B cell (primary cell): ENCODE data around the gene WASF2. TPM values are rescaled to one million over a fixed set of nuclear protein-coding genes. Genes with fewer than 3 reads are reported as not detected.

Source experiments
- ATAC-seq: fragments of 200-7000 bp; cut with Tn5 transposase; one replicate; pipeline ENCODE4 v1.10.0; 2021; ENCODE audit warnings: low read depth, mild to moderate bottlenecking, moderate number of reproducible peaks, moderate library complexity
- CTCF ChIA-PET: fragments of 350-600 bp; sonication (Branson Sonifier 250); formaldehyde crosslinking; loops from one replicate; lab custom pipeline; 2021; ENCODE audit warnings: antibody characterized with exemption, inconsistent platforms; lab: Charles Lee
- POLR2A ChIA-PET: fragments of 350-600 bp; sonication (Branson Sonifier 250); formaldehyde crosslinking; loops from one replicate; lab custom pipeline; 2021; ENCODE audit warnings: antibody characterized with exemption; lab: Charles Lee
- DNase-seq: peaks from one replicate; pipeline ENCODE4 v3.0.0; 2013
- H2AFZ ChIP-seq: 2 replicates; pipeline ENCODE4 v1.6.1; 2012; ENCODE audit warnings: mild to moderate bottlenecking, low read depth, low read length; ENCODE audit not compliant: insufficient read depth, poor library complexity, severe bottlenecking
- H3K27ac ChIP-seq, 2 donors: 1 replicate in 1 of 2; 2 replicates in 1 of 2; pipeline ENCODE4 v1.5.1; 2012 to 2013; ENCODE audit warnings: low read length in 2 of 2, mild to moderate bottlenecking in 2 of 2, moderate library complexity in 1 of 2
- H3K27me3 ChIP-seq, 4 experiments: fragments of 200-600 bp in 1 of 4; sonication (generic) in 1 of 4; replicated peaks in 1 of 4; 1 replicate in 2 of 4; 2 replicates in 2 of 4; pipeline versions ENCODE4 v1.6.1 to v1.7.0; 2013 to 2016; ENCODE audit warnings: low read length in 3 of 4, mild to moderate bottlenecking in 2 of 4, mixed read lengths in 1 of 4, moderate library complexity in 1 of 4; ENCODE audit not compliant: insufficient read depth in 4 of 4, control insufficient read depth in 3 of 4; ENCODE audit errors: control extremely low read depth in 1 of 4
- H3K36me3 ChIP-seq, 2 experiments: replicated peaks in 1 of 2; 1 replicate in 1 of 2; 2 replicates in 1 of 2; pipeline versions ENCODE4 v1.6.1 to v1.7.1; 2013; ENCODE audit warnings: low read length in 1 of 2; ENCODE audit not compliant: insufficient read depth in 2 of 2, control insufficient read depth in 1 of 2; ENCODE audit errors: control extremely low read depth in 1 of 2, extremely low read depth in 1 of 2
- H3K4me1 ChIP-seq, 2 donors: fragments of 200-600 bp in 1 of 2; sonication (generic) in 1 of 2; 1 replicate in 1 of 2; 2 replicates in 1 of 2; pipeline versions ENCODE4 v1.5.1 to v1.6.1; 2013 to 2017; ENCODE audit warnings: low read length in 2 of 2; ENCODE audit not compliant: control insufficient read depth in 2 of 2, insufficient read depth in 2 of 2
- H3K4me2 ChIP-seq: replicated peaks from 2 replicates; pipeline ENCODE3; 2012; ENCODE audit warnings: mild to moderate bottlenecking, low read depth, low read length; ENCODE audit not compliant: poor library complexity, severe bottlenecking
- H3K4me3 ChIP-seq, 5 experiments: fragments of 200-600 bp in 1 of 5; sonication (generic) in 1 of 5; 1 replicate in 3 of 5; 2 replicates in 2 of 5; pipeline versions ENCODE4 v1.5.1 to v1.7.0; 2011 to 2016; ENCODE audit warnings: low read length in 4 of 5, mild to moderate bottlenecking in 4 of 5, low read depth in 2 of 5, control low read depth in 1 of 5, moderate library complexity in 1 of 5; ENCODE audit not compliant: insufficient read depth in 1 of 5; ENCODE audit errors: control extremely low read depth in 1 of 5, extremely low read depth in 1 of 5
- H3K79me2 ChIP-seq: fragments of 200-600 bp; sonication (generic); one replicate; pipeline ENCODE4 v1.6.0; 2016; ENCODE audit warnings: low read length; ENCODE audit not compliant: control insufficient read depth, insufficient read depth
- H3K9ac ChIP-seq: fragments of 200-600 bp; sonication (generic); 2 replicates; pipeline ENCODE4 v1.6.1; 2017; ENCODE audit warnings: mild to moderate bottlenecking, low read length, moderate library complexity
- H3K9me3 ChIP-seq, 3 donors: one replicate each; pipeline versions ENCODE4 v1.6.1 to v1.7.1; 2013; ENCODE audit warnings: low read length in 2 of 3; ENCODE audit not compliant: control insufficient read depth in 2 of 3, insufficient read depth in 1 of 3; ENCODE audit errors: control extremely low read depth in 1 of 3
- H4K20me1 ChIP-seq: 2 replicates; pipeline ENCODE4 v1.6.0; 2012; ENCODE audit warnings: mild to moderate bottlenecking, low read length; ENCODE audit not compliant: insufficient read depth, control insufficient read depth, poor library complexity, severe bottlenecking
- H3K27ac Mint-ChIP-seq: one replicate; pipeline ENCODE4 v1.8.0; 2021; ENCODE audit warnings: mixed read lengths
- H3K27me3 Mint-ChIP-seq: one replicate; pipeline ENCODE4 v1.8.0; 2021; ENCODE audit warnings: mixed read lengths
- H3K4me1 Mint-ChIP-seq: one replicate; pipeline ENCODE4 v1.8.0; 2021; ENCODE audit warnings: mixed read lengths
- H3K4me3 Mint-ChIP-seq: one replicate; pipeline ENCODE4 v1.8.0; 2021; ENCODE audit warnings: mixed read lengths
- H3K9me3 Mint-ChIP-seq: one replicate; pipeline ENCODE4 v1.8.0; 2022; ENCODE audit warnings: mixed read lengths; ENCODE audit not compliant: insufficient read depth
- EZH2 ChIP-seq: IDR thresholded peaks from 2 replicates; pipeline ENCODE4 v1.6.1; 2012; ENCODE audit warnings: borderline replicate concordance, low read depth, mild to moderate bottlenecking, moderate library complexity, low read length; ENCODE audit not compliant: insufficient read depth, poor library complexity, severe bottlenecking
- WGBS: methylation state at CpG from one replicate; pipeline ENCODE4 v1.1.5; 2013; ENCODE audit warnings: missing lambda C conversion rate; ENCODE audit not compliant: insufficient coverage; 5-methylcytosine and 5-hydroxymethylcytosine counted together
- intact Hi-C: fragments of 100-400 bp; cut with micrococcal nuclease; formaldehyde crosslinking; loops from one replicate; pipeline ENCODE4 v1.10.0; 2022
- polyA plus RNA-seq: library from polyadenylated mRNA; depleted of rRNA; stranded (reverse); fragments of >200 nt; gene quantifications from 2 replicates; pipeline ENCODE4 v1.2.3, GENCODE V29; 2012
- total RNA-seq, 2 donors: library from RNA; stranded (reverse); fragments of 120-200 nt in 1 of 2; gene quantifications; 1 replicate in 1 of 2; 2 replicates in 1 of 2; pipeline versions ENCODE4 v1.2.3 to v1.2.4, GENCODE V29; 2013 to 2022
- TF ChIP-seq, protein P1 (sequence below): fragments of 200-600 bp; IDR thresholded peaks from one replicate; pipeline ENCODE4 v1.8.0; 2022; ENCODE audit warnings: antibody characterized with exemption, mild to moderate bottlenecking

The WASF2 gene
- total and polyA plus RNA-seq, 2 donors (not counting 1 experiment from before 2014, with no cell fraction given) = 67.4 to 169 TPM

GRCh38 chr1:27380766-27381733 lies 108.9 kb downstream of the WASF2 start:
- Histone ChIP-seq H3K36me3 (no peaks in the 10 kb centered on the region), H3K27ac (no peak overlapping the region), H3K4me1 (peaks cover 8 to 12% of the 10 kb centered on the region in 2 donors), H3K27me3 (no peaks in the 10 kb centered on the region), H2AFZ (no peak overlapping the region), H3K9me3 (peaks cover 0 to 4% (median 0%) of the 10 kb centered on the region in 3 donors), H3K79me2 (no peaks in the 10 kb centered on the region), H3K9ac (no peak overlapping the region), H4K20me1 (no peaks in the 10 kb centered on the region), H3K4me3 (no peak overlapping the region), H3K4me2 (no peak overlapping the region)
- Mint-ChIP-seq H3K27me3 (peaks cover 4% of the 10 kb centered on the region), H3K4me1 (peaks cover 8% of the 10 kb centered on the region), H3K27ac (no peak overlapping the region), H3K9me3 (no peaks in the 10 kb centered on the region), H3K4me3 (no peak overlapping the region)
- CTCF ChIA-PET = interaction anchor here (1.6 to 2.4 kb wide), 5 partner anchors 10 to 228 kb away, joined by 4 to 13 read pairs (median 9); no protein-coding TSS in a partner anchor
- POLR2A ChIA-PET = interaction anchor here (1.5 kb wide), 1 partner anchor 23 kb away, joined by 3 read pairs; no protein-coding TSS in a partner anchor
- no peak for TF ChIP-seq EZH2
- TF ChIP-seq, protein P1, sequence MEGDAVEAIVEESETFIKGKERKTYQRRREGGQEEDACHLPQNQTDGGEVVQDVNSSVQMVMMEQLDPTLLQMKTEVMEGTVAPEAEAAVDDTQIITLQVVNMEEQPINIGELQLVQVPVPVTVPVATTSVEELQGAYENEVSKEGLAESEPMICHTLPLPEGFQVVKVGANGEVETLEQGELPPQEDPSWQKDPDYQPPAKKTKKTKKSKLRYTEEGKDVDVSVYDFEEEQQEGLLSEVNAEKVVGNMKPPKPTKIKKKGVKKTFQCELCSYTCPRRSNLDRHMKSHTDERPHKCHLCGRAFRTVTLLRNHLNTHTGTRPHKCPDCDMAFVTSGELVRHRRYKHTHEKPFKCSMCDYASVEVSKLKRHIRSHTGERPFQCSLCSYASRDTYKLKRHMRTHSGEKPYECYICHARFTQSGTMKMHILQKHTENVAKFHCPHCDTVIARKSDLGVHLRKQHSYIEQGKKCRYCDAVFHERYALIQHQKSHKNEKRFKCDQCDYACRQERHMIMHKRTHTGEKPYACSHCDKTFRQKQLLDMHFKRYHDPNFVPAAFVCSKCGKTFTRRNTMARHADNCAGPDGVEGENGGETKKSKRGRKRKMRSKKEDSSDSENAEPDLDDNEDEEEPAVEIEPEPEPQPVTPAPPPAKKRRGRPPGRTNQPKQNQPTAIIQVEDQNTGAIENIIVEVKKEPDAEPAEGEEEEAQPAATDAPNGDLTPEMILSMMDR = no peak
- intact Hi-C loops = no loop called here
- ATAC-seq (no peak), DNase-seq (no peak)
- WGBS = 91% methylated on average over 10 of the region's 12 CpGs

DNA sequence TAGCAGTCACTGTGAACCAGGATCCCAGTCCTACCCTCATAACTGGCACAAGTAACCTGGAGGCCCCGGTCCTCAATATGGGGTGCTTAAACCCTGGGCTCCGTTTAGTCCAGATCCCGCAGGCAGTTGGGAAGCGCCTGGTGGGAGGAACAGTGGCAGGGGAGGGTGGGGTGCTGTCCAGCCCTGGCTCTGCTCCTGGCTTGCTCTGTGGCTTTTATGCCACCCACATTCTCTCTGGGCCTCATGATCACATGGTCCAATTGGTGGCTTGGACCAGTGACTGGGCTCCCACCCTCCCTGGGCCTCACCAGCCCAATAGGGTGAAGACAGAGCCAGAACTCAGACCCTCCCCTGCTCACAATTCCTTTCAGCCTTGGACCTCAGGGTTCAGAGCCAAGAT lies 109.7 kb downstream of the WASF2 start:
- 100% methylated on average over 1 of the region's 4 CpGs for WGBS
- H3K4me1 Mint-ChIP-seq = peaks cover 8% of the 10 kb centered on the region
- Histone ChIP-seq H3K9ac (no peak overlapping the region), H3K4me3 (no peak overlapping the region), H2AFZ (no peak overlapping the region), H3K4me2 (no peak overlapping the region), H3K79me2 (no peaks in the 10 kb centered on the region), H4K20me1 (no peaks in the 10 kb centered on the region), H3K27ac (no peak overlapping the region), H3K9me3 (peaks cover 0 to 4% (median 0%) of the 10 kb centered on the region in 3 donors), H3K4me1 (peaks cover 8 to 12% of the 10 kb centered on the region in 2 donors), H3K27me3 (no peaks in the 10 kb centered on the region), H3K36me3 (no peaks in the 10 kb centered on the region)
- no peak overlapping the region for H3K27ac Mint-ChIP-seq
- H3K27me3 Mint-ChIP-seq = peaks cover 4% of the 10 kb centered on the region
- no peak overlapping the region for H3K4me3 Mint-ChIP-seq
- H3K9me3 Mint-ChIP-seq = no peaks in the 10 kb centered on the region
- intact Hi-C loops = no loop called here
- DNase-seq (no peak), ATAC-seq (no peak)
- ChIA-PET CTCF (interaction anchor here (0.6 kb wide), 1 partner anchor 83 kb away, joined by 3 read pairs; no protein-coding TSS in a partner anchor), POLR2A (no interaction called here)
- TF ChIP-seq, protein P1 = no peak
- no peak for TF ChIP-seq EZH2
